GM10266 (cell line): ENCODE data around the gene TMEM138.
A peak's percentile ranks its signal among the peaks of the same experiment; 100 is the strongest.

Experiments
- DNase-seq: peaks from one replicate; pipeline ENCODE4 v3.0.0; 2012; ENCODE audit errors: extremely low spot score
- TF ChIP-seq, protein P1 (sequence below): IDR thresholded peaks from 2 replicates; pipeline ENCODE4 v1.5.1; 2012; ENCODE audit warnings: mild to moderate bottlenecking, low read depth; ENCODE audit not compliant: control insufficient read depth, insufficient read depth; ENCODE audit errors: missing control alignments

Gene TMEM138

DNA sequence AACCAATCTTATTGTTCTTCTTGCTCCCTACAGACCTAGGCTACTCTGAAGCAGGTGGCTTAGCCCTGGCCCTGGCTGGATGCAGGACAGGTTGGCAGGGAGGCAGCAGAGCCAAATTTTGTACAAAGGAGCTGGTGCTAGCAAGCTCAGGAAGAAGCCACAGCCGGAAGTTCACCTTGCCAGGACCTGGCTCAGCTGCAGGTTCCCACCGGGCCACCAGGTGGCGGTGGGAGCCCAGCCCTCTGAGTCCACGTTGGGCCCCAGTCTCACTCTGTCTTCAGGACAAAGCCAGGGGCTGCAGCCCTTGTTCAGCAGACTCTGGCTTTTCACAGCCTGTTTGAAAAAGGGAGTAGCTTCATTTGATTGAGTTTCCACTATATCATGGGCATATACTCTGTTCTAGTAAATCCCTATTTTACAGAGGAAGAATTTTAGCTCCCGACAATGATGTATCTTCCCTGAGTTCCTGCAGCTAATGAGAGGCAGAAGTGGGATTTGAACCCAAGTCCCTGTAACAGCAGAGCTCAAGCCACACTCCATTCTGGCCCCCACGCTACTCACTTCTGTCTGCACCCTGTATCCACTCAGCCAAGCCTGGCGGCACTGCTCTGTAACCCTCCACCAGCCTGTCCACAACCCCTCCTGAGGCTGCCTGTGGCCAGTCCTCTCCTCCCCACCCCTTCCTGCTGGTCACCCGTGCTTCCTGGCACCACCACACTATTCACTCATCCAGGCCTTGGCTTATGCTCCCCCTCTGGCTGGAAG, 25.8 kb upstream of the TMEM138 start:
- TF ChIP-seq, protein P1, sequence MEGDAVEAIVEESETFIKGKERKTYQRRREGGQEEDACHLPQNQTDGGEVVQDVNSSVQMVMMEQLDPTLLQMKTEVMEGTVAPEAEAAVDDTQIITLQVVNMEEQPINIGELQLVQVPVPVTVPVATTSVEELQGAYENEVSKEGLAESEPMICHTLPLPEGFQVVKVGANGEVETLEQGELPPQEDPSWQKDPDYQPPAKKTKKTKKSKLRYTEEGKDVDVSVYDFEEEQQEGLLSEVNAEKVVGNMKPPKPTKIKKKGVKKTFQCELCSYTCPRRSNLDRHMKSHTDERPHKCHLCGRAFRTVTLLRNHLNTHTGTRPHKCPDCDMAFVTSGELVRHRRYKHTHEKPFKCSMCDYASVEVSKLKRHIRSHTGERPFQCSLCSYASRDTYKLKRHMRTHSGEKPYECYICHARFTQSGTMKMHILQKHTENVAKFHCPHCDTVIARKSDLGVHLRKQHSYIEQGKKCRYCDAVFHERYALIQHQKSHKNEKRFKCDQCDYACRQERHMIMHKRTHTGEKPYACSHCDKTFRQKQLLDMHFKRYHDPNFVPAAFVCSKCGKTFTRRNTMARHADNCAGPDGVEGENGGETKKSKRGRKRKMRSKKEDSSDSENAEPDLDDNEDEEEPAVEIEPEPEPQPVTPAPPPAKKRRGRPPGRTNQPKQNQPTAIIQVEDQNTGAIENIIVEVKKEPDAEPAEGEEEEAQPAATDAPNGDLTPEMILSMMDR: peak; percentile 99
- peak; percentile 89 for DNase-seq

DNA sequence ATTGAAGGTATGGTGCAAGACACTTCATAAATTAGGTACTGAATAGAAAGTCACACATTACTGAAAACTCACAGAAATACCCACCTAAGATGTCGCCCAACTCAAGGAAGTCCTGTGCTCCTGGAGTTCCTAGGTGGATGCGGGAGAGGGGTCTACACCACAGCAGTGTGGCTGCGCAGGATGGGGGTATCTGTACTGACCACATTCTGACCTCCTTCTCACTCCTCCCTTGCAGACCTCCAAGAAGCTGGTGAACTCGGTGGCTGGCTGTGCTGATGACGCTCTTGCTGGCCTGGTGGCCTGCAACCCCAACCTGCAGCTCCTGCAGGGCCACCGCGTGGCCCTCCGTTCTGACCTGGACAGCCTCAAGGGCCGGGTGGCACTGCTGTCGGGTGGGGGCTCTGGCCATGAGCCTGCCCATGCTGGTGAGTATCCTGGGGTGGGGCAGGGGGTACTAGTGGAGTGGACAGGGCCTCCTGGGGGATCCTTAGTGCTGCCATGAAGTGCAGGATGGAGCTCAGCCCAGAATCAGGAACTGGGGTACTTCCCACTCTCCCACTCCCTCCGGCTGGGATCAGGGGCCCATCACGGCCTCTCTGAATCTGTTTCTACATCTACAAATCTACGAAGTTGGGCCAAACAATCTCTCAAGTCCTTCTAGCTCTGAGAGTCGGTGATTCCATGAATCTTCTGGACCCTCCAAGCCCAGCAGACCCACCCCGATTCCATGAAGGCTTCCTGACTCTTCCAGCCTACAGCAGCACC, 24.3 kb upstream of the TMEM138 start:
- DNase-seq: no peak
- TF ChIP-seq, protein P1: no peak

DNA sequence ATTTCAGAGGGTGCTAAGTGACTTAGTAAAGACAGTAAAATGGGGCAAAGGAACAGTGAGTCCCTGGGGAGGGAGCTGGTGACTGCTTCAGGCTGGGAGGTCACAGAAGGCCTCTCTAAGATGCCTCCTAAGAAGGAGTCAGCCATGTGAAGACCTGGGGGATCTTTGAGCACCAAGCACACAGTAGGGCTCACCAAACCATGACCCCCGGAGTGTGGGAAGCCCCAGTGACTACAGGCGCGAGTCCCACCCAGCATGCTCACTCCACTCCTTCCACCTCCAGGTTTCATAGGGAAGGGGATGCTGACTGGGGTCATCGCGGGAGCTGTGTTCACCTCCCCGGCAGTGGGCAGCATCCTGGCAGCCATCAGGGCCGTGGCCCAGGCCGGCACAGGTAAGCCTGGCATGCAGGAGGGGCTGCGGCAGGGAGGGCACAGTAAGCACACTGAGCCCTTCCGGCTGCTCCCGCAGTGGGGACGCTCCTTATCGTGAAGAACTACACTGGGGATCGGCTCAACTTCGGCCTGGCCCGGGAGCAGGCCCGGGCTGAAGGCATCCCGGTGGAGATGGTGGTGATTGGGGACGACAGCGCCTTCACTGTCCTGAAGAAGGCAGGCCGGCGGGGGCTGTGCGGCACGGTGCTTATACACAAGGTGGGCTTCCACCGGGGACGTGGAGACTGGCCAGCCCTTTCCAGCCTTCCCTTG, 23.2 kb upstream of the TMEM138 start:
- DNase-seq: no peak
- TF ChIP-seq, protein P1: no peak

DNA sequence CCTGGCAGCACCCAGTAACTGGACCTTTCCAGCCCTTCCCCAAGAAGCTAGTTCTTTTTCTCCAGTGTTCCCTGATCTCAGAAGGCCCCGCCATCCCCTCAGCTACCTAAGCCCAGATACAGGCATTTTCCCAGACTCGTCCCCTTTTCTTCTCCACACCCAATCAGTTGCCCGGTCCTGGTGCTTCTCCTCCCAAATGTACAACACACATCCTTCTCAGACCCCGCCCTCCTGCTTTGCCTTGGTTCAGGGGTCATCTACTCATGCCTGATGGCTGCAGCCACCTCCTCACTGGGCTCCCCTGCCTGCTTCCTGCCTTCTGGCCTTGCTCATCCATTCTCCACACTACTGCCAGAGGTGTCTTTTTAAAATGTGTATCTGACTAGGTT, 22.7 kb upstream of the TMEM138 start:
- TF ChIP-seq, protein P1: no peak

DNA sequence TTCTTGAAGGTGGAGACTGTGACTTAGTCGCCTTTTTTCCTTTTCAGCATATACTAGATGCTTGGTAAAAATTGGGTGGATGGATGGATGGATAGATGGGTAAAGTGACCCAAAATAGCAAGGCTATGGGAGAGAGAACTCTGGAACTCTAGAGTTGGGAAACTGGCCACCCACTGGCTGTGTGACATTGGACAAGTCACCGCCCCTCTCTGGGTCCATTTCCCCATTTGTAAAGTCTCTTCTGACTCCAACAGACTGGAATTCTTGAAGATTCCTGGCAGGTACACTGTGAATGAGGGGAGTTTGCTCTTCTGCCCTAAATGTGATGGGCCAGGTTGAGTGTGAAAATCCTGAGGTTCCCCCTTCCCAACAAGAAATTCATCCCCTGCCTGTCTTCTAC, 21.2 kb upstream of the TMEM138 start:
- TF ChIP-seq, protein P1: no peak
- no peak for DNase-seq

More for the DNA sequence above, 22.7 kb upstream of the TMEM138 start:
- DNase-seq: no peak

DNA sequence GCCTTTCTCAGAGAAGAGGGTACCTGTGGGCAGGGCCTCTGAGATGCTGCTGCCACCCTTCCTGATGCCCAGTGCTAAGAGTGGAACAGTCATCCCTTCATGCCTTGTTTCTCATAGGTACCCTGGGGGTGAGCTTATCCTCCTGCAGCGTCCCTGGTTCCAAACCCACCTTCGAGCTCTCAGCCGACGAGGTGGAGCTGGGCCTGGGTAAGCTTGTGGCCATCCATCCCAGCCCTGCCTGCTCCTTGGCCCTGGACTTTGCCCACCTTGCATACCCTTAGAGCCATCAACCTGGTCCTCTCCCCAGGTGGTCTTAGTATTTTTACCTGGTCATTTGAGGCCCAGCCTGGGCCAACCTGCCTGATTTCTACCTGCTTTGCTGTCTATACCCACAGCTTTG, 20.5 kb upstream of the TMEM138 start:
- DNase-seq: no peak
- TF ChIP-seq, protein P1: no peak
